ENCODE measurements around the gene AHCYL2.
"Not testable (repeated sequence)": the region's sequence is repeated elsewhere in the genome, so short reads cannot be mapped to it uniquely, and the experiment has no call there.

AHCYL2 gene

GRCh38 chr7:129245533-129245932, 20.7 kb downstream of the AHCYL2 start:
- no peak for DNase-seq (ENCODE audit: low spot score)

DNA sequence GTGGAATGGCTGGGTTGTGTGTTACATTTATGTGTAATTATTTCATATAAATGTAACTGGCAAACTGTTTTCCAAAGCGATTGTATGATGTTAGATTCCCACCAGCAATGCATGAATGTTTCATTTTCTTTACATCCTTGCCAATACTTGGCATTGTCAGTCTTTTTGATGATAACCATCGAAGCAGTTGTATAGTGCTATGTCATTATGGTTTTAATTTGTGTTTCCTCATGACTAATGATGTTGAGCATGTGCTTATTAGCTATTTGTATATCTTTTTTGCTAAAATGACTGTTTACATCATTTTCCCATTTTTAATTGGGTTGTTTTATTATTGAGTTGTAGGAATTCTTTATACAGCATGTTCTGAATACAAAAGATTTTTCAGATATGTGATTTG, 22.3 kb downstream of the AHCYL2 start:
- no peak for DNase-seq (ENCODE audit: low spot score)

- DNase-seq (ENCODE audit: low spot score), result peak; percentile 54
Measured at GRCh38 chr7:129252128-129252527, 27.3 kb downstream of the AHCYL2 start.

DNA sequence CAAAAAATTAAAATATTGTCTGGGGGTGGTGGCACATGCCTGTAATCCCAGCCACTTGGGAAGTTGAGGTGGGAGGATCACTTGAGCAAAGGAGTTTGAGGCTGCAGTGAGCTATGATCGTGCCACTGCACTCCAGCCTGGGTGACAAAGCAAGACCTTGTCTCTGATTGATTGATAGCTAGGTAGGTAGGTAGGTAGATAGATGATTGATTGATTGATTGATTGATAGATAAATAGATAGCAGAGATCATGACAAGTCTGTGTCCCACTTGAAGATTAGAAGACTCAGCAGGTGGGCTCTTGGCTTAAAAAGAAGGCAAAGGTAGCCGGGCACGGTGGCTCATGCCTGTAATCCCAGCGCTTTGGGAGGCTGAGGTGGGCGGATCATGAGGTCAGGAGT, 27.8 kb downstream of the AHCYL2 start:
- DNase-seq (ENCODE audit: low spot score), result not testable (repeated sequence)

- no peak for DNase-seq (ENCODE audit: low spot score)
Measured at GRCh38 chr7:129255800-129256199, 31.0 kb downstream of the AHCYL2 start.

DNA sequence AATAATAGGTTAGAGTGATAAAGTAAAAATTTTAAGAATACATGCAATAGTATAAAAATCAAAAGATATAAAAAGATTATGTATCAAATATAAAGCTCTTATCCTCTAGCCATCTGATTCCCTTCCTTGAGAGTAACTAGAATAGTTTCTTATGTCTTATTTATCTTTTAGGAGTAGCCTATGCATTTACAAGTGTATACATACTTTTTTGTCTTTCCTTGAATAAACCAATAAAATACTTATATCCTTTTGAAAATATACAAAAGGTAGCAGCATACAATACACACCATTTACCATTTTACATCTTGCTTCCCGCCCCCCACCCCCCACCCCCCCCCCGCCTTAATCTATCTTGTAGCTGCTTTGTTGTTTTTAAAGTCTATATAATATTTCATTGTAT, 31.4 kb downstream of the AHCYL2 start:
- no peak for DNase-seq (ENCODE audit: low spot score)

GRCh38 chr7:129257168-129257567, 32.3 kb downstream of the AHCYL2 start:
- no peak for DNase-seq (ENCODE audit: low spot score)

DNA sequence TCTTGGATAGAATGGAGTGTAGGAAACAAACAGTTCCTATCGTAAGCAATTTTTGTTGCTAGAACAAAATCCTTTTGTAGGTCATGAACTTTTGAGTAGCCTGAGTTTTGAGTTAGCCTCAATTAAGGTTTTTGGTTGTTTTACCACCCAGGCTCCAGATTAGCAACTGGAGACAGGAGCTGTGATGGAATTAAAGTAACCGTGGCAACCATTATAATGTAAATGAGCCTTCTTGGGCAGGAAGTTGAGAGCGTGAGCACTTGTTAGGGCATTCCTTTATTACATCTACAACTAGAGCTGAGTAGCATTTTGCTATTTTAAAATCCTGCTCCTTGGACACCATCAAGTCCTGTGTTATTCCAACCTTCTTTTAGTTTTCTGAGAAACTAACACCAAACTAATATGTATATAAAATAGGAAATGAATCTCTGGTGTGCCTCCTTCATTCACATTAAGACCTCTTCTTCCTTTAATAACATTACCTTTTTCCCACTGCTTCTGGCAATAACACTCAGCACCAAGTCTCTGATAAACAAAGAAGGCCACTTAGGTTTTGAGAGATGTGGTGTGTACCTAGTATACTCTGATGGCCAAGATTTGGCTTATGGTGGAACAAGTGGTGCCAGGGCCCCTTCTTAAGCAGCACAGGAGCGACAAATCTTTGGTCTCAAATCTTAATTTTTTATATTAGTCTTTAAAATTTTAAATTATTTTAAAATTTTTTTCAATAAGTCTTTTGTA, 34.0 kb downstream of the AHCYL2 start:
- DNase-seq (ENCODE audit: low spot score), result peak; percentile 53

DNA sequence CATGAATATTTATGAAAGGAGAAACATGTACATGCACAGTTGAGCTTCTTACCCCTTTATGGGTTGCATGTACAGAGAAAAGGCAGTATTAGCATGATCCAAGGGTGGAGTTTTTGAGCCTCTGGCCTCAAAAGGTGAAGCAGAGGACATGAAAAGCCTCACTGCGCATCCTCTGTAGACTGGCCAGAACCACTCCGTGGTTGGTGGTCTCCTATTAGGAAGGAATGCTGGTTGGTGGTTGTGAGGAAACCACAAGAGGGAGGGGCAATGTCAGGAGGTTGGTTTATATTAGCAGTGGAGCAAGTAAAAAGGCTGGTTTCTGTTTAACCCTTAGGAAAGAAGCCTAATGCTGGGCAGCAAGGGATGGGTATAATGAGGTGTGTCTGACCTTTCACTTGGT, 37.5 kb downstream of the AHCYL2 start:
- no peak for DNase-seq (ENCODE audit: low spot score)

DNA sequence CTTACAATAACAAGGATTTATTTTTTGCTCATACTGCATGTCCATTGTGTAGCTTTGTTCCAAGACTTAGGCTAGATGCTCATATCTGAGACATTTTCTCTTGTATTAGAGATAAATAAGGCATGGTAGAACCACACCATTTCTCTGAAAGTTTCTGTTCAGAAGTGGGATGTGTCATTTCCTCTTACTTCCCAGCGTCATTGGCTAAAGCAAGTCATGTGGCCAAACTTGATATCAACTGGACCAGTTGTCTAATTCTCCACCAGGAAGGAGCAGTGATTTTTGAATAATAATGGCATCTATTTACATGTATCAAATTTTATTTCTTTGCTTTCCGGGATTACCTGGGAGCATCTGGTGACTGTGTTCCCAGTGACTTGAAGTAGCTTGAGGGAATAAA, 38.3 kb downstream of the AHCYL2 start:
- DNase-seq (ENCODE audit: low spot score), result no peak

GRCh38 chr7:129264534-129264933, 39.7 kb downstream of the AHCYL2 start:
- DNase-seq (ENCODE audit: low spot score), result no peak

- no peak for DNase-seq (ENCODE audit: low spot score)
Measured at GRCh38 chr7:129265328-129265727, 40.5 kb downstream of the AHCYL2 start.

DNA sequence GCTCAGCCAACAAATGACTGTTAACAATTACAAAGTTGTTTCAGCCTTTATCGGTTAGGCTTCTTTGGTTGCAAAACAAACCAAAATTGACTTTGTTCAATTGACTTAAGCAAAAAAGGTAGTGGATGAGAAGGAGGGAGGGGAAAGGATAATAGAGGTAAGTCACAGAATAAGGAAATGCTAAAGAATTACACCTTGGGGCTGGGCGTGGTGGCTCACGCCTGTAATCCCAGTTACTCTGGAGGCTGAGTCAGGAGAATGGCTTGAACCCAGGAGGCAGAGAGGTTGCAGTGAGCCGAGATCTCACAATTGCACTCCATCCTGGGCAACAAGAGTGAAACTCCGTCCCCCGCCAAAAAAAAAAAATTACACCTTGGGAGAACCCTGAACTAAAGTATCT, 41.4 kb downstream of the AHCYL2 start:
- DNase-seq (ENCODE audit: low spot score), result no peak

- no peak for DNase-seq (ENCODE audit: low spot score)
Measured at GRCh38 chr7:129270077-129270476, 45.2 kb downstream of the AHCYL2 start.

- peak; percentile 72 for DNase-seq (ENCODE audit: low spot score)
Measured at GRCh38 chr7:129271500-129272355, 46.9 kb downstream of the AHCYL2 start.

GRCh38 chr7:129273936-129274335, 49.1 kb downstream of the AHCYL2 start:
- no peak for DNase-seq (ENCODE audit: low spot score)

- DNase-seq (ENCODE audit: low spot score), result no peak
Measured at GRCh38 chr7:129277629-129278028, 52.8 kb downstream of the AHCYL2 start.

- no peak for DNase-seq (ENCODE audit: low spot score)
Measured at GRCh38 chr7:129278688-129279087, 53.9 kb downstream of the AHCYL2 start.

GRCh38 chr7:129279757-129280156, 54.9 kb downstream of the AHCYL2 start:
- no peak for DNase-seq (ENCODE audit: low spot score)

DNA sequence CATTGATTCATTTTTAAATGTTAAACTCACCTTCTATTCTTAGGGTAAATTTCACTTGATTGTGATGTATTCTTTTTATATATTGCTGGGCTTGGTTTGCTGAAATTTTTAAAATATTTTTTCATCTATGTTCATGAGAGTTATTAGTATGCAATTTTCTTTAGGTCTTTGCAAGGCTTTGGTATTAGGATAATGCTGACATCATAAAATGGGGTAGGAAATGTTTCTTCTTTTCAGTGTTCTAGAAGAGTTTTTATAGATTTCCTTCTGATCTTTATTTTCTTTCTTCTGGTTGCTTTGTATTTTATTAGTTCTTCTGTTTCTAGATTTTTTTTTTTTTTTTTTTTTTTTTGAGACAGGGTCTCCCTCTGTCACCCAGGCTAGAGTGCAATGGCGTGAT, 56.3 kb downstream of the AHCYL2 start:
- no peak for DNase-seq (ENCODE audit: low spot score)

DNA sequence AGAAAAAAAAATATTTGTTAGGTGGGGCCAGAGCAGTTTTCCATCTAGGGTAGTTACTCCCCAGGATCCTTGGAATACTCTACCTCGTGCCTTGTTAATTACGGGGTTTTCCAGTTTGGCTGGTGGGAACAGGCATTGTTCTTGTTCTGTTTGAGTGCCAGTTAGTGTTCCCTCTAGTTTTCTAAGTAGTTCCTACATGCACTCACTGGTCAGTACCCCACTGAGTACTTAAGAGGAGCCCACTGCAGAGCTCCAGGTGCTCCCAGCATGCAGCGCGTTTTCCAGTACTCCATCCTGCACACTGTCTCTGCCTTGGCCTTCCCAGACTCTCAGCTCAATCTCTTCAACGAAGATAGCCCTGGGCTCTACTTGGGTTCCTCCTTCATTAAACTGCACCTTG, 58.0 kb downstream of the AHCYL2 start:
- DNase-seq (ENCODE audit: low spot score), result no peak

- no peak for DNase-seq (ENCODE audit: low spot score)
Measured at GRCh38 chr7:129283936-129284335, 59.1 kb downstream of the AHCYL2 start.

DNA sequence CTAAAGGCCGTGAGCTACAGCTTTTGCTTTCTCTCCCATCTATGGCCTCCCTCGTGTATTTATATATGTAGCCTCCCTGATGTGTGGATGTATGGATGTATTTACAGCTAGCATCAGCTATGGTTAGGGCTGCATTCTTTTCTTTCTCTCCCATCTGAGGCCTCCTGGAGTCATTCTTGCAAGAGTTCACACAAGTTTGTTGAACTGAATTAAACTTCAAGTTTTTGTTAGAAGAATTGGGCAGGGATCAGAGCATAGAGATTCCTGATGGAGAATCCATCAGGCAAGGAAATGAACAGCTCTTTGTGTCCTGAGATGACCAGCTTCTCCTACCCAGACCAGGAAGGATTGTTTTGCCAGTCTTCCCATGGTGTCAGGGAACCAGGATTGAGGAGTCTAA, 60.3 kb downstream of the AHCYL2 start:
- DNase-seq (ENCODE audit: low spot score), result no peak

DNA sequence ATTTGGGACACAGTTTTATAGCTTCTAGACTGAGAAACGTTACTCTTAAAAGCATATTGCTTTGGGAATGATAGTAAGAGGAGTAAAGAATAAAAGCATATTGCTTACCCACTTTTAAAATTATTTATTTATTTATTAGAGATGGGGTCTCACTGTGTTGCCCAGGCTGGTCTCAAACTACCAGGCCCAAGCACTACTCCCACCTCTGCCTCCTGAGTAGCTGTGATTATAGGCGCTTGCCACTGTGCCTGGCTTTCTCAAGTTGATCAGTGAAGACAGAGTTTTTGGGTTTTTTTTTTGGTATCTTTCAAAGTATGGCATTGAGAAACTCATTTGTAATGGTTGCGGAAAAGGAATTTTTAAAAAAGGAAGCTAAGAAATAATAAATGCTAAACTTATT, 68.0 kb downstream of the AHCYL2 start:
- DNase-seq (ENCODE audit: low spot score), result no peak
